Measurements from ENCODE around the gene IL31RA. TPM values are rescaled to one million over a fixed set of nuclear protein-coding genes. Genes with fewer than 3 reads are reported as not detected.

The IL31RA gene
- total and polyA plus RNA-seq, 10 of the 15 experiments (the other 5 are each of a cell fraction or from before 2014, with no cell fraction given): 0.03 to 0.31 (median 0.11) TPM; not detected in 2

DNA sequence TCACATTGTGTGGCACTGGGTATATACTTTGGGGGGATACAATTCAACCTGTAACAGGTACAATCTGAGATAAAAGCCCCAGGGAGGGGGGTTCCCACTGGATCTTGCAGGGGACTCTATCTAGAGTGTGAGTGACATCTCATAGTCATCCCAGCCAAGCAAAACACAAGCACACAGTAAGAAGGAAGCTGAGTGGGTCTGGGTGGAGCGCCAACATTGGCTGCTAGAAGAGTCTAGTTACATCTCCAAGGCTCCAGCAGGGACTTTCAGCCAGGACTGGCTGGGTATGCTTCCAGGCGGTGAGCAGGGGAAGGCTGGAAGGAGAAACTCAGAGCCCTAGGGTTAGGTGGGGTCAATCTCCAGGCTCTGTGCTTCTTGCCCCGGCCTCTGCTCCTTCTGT is 53.0 kb downstream of the IL31RA start:
- FAIRE-seq: no peak
- peak; percentile 40 for ATAC-seq

More for the DNA sequence above, 53.0 kb downstream of the IL31RA start:
- 59% methylated on average over 3 of the region's 3 CpGs for WGBS (ENCODE audit: insufficient coverage, insufficient replicate concordance, low lambda C conversion rate, missing lambda C conversion rate)
- ChIA-PET RAD21 (ENCODE audit: unreplicated experiment) (interaction anchor here (0.7 to 3.8 kb wide), 7 partner anchors 10 to 297 kb away, joined by 3 to 24 read pairs (median 4); no protein-coding TSS in a partner anchor), POLR2A (interaction anchor here (0.6 to 1.7 kb wide), 4 partner anchors 8 to 19 kb away, joined by 3 to 13 read pairs (median 4); no protein-coding TSS in a partner anchor), CTCF (interaction anchor here (0.7 to 1.7 kb wide), 3 partner anchors 9 to 399 kb away, joined by 3 to 7 read pairs (median 3); no protein-coding TSS in a partner anchor), SMC1A (ENCODE audit: uncharacterized antibody, unreplicated experiment) (interaction anchor here (0.8 to 3.0 kb wide), 8 partner anchors 9 to 540 kb away, joined by 3 to 33 read pairs (median 4); no protein-coding TSS in a partner anchor)
- in situ Hi-C loops (cut with MboI): no loop called here
- Histone ChIP-seq H3K27me3 (replicated peaks in 1 of 2; ENCODE audit: control insufficient read depth in 2 of 2, insufficient read depth in 2 of 2, low read length in 1 of 2) (no peaks in the 10 kb centered on the region), H4K20me1 (ENCODE audit: control insufficient read depth, insufficient read depth) (no peaks in the 10 kb centered on the region), H3K27ac (ENCODE audit: control insufficient read depth, insufficient read depth) (no peak overlapping the region), H2AFZ (ENCODE audit: control insufficient read depth, low read depth, low read length) (no peak overlapping the region), H3K79me2 (ENCODE audit: control insufficient read depth, insufficient read depth, low read length) (no peaks in the 10 kb centered on the region), H3K36me3 (ENCODE audit: control insufficient read depth in 2 of 2, insufficient read depth in 2 of 2, low read length in 1 of 2) (no peaks in the 10 kb centered on the region), H3K9ac (ENCODE audit: control insufficient read depth, insufficient read depth, low read length) (no peak overlapping the region), H3K4me1 (ENCODE audit: control insufficient read depth, insufficient read depth, low read length) (peaks cover 16% of the 10 kb centered on the region), H3K4me2 (ENCODE audit: control insufficient read depth, insufficient read depth) (no peak overlapping the region), H3K9me3 (replicated peaks; ENCODE audit: control insufficient read depth, insufficient read depth, low read length) (no peaks in the 10 kb centered on the region), H3K4me3 (no peak overlapping the region)
- intact Hi-C loops (cut with micrococcal nuclease; ENCODE audit: unreplicated experiment): loop anchor here (5.0 to 10.0 kb wide), 4 partner anchors 132 to 729 kb away; partner anchors contain the start of genes CDC20B and PLPP1
- no peak for DNase-seq (ENCODE audit: low read depth, low spot score)
- TF ChIP-seq, protein P1, sequence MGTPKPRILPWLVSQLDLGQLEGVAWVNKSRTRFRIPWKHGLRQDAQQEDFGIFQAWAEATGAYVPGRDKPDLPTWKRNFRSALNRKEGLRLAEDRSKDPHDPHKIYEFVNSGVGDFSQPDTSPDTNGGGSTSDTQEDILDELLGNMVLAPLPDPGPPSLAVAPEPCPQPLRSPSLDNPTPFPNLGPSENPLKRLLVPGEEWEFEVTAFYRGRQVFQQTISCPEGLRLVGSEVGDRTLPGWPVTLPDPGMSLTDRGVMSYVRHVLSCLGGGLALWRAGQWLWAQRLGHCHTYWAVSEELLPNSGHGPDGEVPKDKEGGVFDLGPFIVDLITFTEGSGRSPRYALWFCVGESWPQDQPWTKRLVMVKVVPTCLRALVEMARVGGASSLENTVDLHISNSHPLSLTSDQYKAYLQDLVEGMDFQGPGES (IDR thresholded peaks at IDR 0.05): no peak
- no peak for TF ChIP-seq MTA3 (IDR thresholded peaks at IDR 0.05; ENCODE audit: borderline replicate concordance, low read length)
- TF ChIP-seq NFYA (IDR thresholded peaks at IDR 0.05; ENCODE audit: borderline replicate concordance, low read depth, low read length): no peak
- no peak for TF ChIP-seq PAX8 (IDR thresholded peaks at IDR 0.05)
- TF ChIP-seq SIN3A (IDR thresholded peaks at IDR 0.05; ENCODE audit: low read depth, low read length): no peak
- TF ChIP-seq, protein P2, sequence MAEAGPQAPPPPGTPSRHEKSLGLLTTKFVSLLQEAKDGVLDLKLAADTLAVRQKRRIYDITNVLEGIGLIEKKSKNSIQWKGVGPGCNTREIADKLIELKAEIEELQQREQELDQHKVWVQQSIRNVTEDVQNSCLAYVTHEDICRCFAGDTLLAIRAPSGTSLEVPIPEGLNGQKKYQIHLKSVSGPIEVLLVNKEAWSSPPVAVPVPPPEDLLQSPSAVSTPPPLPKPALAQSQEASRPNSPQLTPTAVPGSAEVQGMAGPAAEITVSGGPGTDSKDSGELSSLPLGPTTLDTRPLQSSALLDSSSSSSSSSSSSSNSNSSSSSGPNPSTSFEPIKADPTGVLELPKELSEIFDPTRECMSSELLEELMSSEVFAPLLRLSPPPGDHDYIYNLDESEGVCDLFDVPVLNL (IDR thresholded peaks at IDR 0.05; ENCODE audit: low read depth, low read length): no peak
- TF ChIP-seq, protein P3, sequence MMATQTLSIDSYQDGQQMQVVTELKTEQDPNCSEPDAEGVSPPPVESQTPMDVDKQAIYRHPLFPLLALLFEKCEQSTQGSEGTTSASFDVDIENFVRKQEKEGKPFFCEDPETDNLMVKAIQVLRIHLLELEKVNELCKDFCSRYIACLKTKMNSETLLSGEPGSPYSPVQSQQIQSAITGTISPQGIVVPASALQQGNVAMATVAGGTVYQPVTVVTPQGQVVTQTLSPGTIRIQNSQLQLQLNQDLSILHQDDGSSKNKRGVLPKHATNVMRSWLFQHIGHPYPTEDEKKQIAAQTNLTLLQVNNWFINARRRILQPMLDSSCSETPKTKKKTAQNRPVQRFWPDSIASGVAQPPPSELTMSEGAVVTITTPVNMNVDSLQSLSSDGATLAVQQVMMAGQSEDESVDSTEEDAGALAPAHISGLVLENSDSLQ (IDR thresholded peaks at IDR 0.05): peak; percentile 55
- no TSS peak for BruUV-seq (replicated peaks)

All from GM12878 (cell line).